ENCODE results near the gene CNTN5.

Gene CNTN5

DNA sequence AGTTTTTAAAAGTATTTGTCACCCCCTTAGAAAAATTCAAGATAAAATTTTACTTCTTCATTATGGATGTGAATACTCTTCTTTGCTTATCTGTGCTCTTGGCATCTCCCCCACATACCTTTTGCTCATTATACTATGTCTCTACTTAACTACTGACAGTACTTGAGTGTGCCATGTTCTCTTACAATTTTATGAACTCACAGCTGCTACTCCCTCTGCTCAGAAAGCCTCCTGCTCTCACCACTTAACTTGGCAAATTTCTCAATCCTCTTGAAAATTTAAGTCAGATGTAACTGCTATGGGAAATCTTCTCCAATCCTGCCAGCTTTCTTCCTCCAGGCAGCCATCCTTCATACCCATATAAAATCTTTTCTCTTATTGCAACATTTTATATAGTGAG lies 163.4 kb downstream of the CNTN5 start:
- POLR2A ChIA-PET = no interaction called here
- no peak for DNase-seq (ENCODE audit: extremely low spot score)

DNA sequence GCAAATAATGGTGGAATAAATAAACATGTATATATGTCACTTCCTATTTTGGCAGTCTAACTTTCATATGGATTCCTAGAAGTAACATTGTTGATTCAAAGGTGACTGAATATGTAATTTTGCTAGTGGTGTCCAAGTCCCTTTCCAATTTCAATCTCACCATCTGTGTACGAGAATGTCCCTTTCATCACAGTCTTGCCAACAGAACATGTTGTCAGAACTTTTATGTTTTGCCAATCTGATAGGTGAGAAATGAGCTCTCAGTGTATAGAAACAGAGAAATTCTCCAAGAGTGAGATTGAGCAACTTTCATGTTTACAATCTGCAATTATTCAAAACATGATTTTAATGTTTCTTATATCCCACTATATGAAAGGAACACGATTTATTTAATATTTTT lies 167.5 kb downstream of the CNTN5 start:
- ChIA-PET CTCF (no interaction called here), POLR2A (no interaction called here)
- no peak for DNase-seq (ENCODE audit: extremely low spot score)
- TF ChIP-seq, protein P1, sequence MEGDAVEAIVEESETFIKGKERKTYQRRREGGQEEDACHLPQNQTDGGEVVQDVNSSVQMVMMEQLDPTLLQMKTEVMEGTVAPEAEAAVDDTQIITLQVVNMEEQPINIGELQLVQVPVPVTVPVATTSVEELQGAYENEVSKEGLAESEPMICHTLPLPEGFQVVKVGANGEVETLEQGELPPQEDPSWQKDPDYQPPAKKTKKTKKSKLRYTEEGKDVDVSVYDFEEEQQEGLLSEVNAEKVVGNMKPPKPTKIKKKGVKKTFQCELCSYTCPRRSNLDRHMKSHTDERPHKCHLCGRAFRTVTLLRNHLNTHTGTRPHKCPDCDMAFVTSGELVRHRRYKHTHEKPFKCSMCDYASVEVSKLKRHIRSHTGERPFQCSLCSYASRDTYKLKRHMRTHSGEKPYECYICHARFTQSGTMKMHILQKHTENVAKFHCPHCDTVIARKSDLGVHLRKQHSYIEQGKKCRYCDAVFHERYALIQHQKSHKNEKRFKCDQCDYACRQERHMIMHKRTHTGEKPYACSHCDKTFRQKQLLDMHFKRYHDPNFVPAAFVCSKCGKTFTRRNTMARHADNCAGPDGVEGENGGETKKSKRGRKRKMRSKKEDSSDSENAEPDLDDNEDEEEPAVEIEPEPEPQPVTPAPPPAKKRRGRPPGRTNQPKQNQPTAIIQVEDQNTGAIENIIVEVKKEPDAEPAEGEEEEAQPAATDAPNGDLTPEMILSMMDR (IDR thresholded peaks at IDR 0.05; ENCODE audit: control extremely low read depth, extremely low read depth, low read depth, missing control alignments) = no peak

More for the DNA sequence above, 163.4 kb downstream of the CNTN5 start:
- TF ChIP-seq, protein P1 (IDR thresholded peaks at IDR 0.05; ENCODE audit: control extremely low read depth, extremely low read depth, low read depth, missing control alignments) = no peak
- CTCF ChIA-PET = interaction anchor here (1.2 kb wide), 1 partner anchor 10 kb away, joined by 4 read pairs; no protein-coding TSS in a partner anchor

DNA sequence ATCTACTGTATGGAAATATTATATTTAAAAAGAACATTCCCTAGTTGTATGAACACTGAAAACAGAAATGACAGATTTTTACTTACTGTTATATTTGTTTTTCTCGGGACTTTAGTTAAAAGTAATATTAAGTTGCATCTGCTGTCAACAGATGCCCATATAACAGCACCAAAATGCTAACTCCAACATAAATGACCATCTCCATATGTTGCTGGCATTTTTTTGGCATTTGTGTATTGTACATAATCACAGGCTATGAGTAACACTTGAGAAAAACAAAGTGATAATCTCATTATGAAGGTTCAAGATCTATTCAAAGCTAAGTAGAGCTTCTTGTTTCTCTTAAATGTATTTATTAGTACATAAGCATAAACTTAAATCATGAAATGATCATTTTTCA lies 172.0 kb downstream of the CNTN5 start:
- TF ChIP-seq, protein P1 (IDR thresholded peaks at IDR 0.05; ENCODE audit: control extremely low read depth, extremely low read depth, low read depth, missing control alignments) = no peak
- no peak for DNase-seq (ENCODE audit: extremely low spot score)
- ChIA-PET POLR2A (no interaction called here), CTCF (no interaction called here)

DNA sequence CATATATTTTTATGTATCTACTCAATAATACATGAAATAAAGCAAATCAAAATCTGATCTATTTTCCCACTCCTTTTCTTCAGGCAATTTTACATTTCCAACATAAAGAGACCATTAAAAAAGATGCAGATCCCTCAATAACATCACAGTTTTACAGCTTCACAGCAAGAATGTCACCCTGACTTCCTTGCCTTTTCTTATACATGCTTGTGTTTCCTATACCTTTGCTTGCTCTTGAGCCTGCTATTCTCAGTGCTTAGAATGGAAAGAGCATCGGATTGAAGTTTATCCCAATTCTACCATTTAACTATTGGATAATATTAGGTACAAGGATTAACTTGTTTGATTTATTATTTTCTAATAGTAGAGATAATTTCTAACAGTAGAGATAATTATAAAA lies 176.7 kb downstream of the CNTN5 start:
- TF ChIP-seq, protein P1 (IDR thresholded peaks at IDR 0.05; ENCODE audit: control extremely low read depth, extremely low read depth, low read depth, missing control alignments) = no peak
- ChIA-PET CTCF (interaction anchor here (1.0 to 1.4 kb wide), 2 partner anchors 17 to 34 kb away, joined by 3 read pairs; no protein-coding TSS in a partner anchor), POLR2A (no interaction called here)
- no peak for DNase-seq (ENCODE audit: extremely low spot score)

DNA sequence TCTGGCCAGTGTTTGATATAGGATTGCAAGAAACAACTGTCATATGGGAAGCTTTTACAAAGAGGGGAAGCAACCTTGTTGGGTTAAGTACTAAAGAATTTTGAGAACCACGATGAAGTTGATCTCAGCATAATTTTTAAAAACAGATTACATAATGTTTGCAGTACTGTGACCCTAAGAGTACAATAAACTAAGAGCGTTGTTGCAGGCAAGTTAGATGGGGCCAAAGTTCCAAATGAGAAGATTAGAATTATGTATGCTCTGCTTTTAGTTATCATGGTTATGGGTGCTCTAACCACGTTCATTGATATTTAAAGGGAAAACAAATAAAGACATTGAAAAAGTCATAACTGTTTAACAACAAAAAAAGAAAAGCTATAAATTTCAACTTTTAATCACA lies 177.5 kb downstream of the CNTN5 start:
- no peak for DNase-seq (ENCODE audit: extremely low spot score)
- CTCF ChIA-PET = interaction anchor here (1.0 to 1.4 kb wide), 2 partner anchors 18 to 35 kb away, joined by 3 read pairs; no protein-coding TSS in a partner anchor
- TF ChIP-seq, protein P1 (IDR thresholded peaks at IDR 0.05; ENCODE audit: control extremely low read depth, extremely low read depth, low read depth, missing control alignments) = no peak
- POLR2A ChIA-PET = no interaction called here

DNA sequence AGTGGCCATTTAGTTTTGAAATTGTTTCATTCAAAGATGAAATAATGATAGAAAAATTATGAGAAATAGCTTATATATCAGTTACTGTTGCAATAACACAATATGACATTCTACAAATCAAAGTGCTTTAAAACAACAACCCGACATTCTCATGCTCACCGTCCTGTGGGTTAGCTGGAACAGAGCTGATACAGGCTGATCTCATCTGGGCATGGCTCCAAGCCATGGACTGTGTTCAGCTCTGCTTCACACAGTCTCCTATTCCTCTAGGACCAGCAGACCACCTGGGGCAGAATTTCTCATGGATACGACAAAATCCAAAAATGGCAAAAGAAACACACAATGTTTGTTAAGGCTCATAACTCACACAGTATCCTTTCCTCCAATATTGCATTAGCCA lies 178.6 kb downstream of the CNTN5 start:
- TF ChIP-seq, protein P1 (IDR thresholded peaks at IDR 0.05; ENCODE audit: control extremely low read depth, extremely low read depth, low read depth, missing control alignments) = no peak
- ChIA-PET POLR2A (no interaction called here), CTCF (no interaction called here)
- DNase-seq (ENCODE audit: extremely low spot score) = no peak

DNA sequence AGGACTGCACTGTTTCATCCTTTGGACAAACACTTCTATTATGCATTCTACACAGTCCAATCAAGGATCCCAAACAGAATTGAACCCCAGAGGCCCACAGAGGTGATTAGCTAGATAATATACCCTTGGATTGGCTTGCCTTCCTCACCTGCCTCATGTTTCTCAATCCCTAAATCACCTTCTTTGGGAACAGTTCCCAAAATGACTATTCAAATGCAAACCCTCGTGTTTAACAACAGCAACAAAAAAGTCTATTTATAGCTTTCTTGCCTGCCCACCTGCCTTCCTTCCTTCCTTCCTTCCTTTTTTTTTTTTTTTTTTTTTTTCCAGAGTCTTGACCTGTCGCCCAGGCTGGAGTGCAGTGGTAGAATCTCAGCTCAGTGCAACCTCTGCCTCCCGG lies 180.0 kb downstream of the CNTN5 start:
- TF ChIP-seq, protein P1 (IDR thresholded peaks at IDR 0.05; ENCODE audit: control extremely low read depth, extremely low read depth, low read depth, missing control alignments) = no peak
- DNase-seq (ENCODE audit: extremely low spot score) = no peak
- CTCF ChIA-PET = no interaction called here
- POLR2A ChIA-PET = no interaction called here
